ENCODE data around the gene VEZF1. TPM values are rescaled to one million over a fixed set of nuclear protein-coding genes. Genes with fewer than 3 reads are reported as not detected.
A peak's percentile ranks its signal among the peaks of the same experiment; 100 is the strongest.

Gene VEZF1
- total RNA-seq, 1 donor from 2014 or later, result 82.5 TPM

DNA sequence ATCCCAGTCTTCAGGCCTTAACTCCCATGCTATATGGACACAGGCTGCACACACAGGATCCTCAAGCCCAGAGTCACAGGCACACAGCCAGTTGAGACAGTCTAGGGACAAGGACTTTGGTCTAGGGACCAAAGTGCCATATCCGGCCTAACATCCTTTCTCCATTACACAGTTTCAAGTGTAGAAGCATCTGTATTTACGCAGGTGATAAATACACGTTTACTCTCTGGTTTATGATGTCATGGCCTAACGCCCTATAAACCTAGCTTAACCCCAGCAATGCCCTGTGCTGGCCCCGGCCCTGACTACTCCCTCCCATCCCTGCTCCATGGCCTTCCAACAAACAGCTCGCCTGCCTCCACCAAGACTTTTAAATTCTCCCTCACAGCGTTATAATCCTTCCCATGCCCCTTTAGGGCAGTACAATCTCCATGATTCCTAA, 50.0 kb downstream of the VEZF1 start:
- Mint-ChIP-seq H3K36me3 (no peaks in the 10 kb centered on the region), H3K4me3 (no peak overlapping the region), H3K27ac (peak overlapping the region; percentile 88), H3K4me1 (peaks cover 63% of the 10 kb centered on the region), H3K27me3 (ENCODE audit: low read depth) (no peaks in the 10 kb centered on the region), H3K9me3 (no peaks in the 10 kb centered on the region)
- DNase-seq (ENCODE audit: low spot score in 2 of 2, unreplicated experiment in 2 of 2), result no peak
- TF ChIP-seq, protein P1, sequence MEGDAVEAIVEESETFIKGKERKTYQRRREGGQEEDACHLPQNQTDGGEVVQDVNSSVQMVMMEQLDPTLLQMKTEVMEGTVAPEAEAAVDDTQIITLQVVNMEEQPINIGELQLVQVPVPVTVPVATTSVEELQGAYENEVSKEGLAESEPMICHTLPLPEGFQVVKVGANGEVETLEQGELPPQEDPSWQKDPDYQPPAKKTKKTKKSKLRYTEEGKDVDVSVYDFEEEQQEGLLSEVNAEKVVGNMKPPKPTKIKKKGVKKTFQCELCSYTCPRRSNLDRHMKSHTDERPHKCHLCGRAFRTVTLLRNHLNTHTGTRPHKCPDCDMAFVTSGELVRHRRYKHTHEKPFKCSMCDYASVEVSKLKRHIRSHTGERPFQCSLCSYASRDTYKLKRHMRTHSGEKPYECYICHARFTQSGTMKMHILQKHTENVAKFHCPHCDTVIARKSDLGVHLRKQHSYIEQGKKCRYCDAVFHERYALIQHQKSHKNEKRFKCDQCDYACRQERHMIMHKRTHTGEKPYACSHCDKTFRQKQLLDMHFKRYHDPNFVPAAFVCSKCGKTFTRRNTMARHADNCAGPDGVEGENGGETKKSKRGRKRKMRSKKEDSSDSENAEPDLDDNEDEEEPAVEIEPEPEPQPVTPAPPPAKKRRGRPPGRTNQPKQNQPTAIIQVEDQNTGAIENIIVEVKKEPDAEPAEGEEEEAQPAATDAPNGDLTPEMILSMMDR (IDR thresholded peaks at IDR 0.05; ENCODE audit: unreplicated experiment), result no peak

DNA sequence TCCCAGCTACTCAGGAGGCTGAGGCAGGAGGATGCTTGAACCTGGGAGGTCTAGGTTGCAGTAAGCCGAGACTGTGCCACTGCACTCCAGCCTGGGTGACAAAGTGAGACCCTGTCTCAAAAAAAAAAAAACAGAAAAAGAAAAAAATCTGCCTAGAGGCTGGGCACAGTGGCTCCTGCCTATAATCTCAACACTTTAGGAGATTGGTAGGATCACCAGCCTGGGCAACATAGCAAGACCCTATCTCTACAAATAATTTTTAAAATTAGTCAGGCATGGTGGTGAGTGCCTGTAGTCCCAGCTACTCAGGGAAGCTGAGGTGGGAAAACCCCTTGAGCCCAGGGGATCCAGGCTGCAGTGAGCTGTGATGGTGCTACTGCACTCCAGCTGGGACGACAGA, 50.6 kb downstream of the VEZF1 start:
- Mint-ChIP-seq H3K4me1 (peaks cover 65% of the 10 kb centered on the region), H3K36me3 (no peaks in the 10 kb centered on the region), H3K27ac (no peak overlapping the region), H3K4me3 (no peak overlapping the region), H3K9me3 (no peaks in the 10 kb centered on the region), H3K27me3 (ENCODE audit: low read depth) (no peaks in the 10 kb centered on the region)
- DNase-seq (ENCODE audit: low spot score in 2 of 2, unreplicated experiment in 2 of 2), result no peak
- TF ChIP-seq, protein P1 (IDR thresholded peaks at IDR 0.05; ENCODE audit: unreplicated experiment), result no peak

DNA sequence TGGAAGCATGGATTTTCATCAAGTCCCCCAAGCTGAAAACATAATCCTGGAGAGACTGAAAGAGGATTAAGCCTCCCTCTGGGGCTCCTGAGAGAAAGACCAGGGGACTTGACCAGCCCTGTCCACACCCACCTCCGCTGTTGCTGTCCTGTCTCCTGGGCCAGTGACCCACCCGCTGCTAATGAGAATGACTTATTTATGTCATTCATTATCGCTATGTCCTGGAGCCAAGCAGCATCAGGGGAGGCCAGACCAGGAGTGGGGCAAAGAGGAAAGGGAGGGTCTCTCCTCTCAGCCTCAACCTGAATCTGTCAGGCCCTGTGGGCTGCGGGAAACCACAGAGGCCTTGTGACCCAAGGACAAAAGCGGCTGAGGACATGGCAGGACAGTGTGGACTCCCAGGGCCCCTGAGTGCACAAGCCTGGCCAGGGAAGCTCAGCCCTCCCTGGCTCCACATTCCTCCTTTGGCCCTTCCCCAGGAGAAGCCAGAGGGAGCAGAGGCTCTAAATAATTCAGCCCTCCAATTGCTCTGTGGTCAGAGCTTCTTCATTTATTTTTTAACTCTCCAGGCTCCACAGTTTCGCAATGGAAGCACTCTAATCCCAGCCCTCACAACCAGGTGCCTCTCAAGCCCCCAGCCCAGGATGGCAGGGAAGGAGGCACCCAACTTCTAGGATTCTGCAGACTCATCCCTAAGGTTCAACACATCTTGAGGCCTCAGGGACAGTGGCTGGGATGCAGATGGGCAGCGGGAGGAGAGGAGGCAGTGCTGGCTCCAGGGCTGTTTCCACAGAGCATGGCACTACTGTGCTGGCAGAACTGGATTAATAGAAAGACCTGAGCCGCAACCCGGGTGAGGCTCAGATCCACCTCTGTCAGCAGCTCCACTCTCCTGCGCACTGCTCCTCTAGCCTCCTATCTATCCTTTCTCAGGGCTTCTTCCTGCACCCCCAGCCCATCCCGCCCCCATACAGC, 51.9 kb downstream of the VEZF1 start:
- TF ChIP-seq, protein P1 (IDR thresholded peaks at IDR 0.05; ENCODE audit: unreplicated experiment), result no peak
- no peaks in the 10 kb centered on the region for H3K9me3 Mint-ChIP-seq
- peak overlapping the region; percentile 98 for H3K27ac Mint-ChIP-seq
- DNase-seq (ENCODE audit: low spot score in 2 of 2, unreplicated experiment in 2 of 2), result no peak
- H3K36me3 Mint-ChIP-seq, result no peaks in the 10 kb centered on the region
- H3K4me1 Mint-ChIP-seq, result peaks cover 60% of the 10 kb centered on the region
- H3K4me3 Mint-ChIP-seq, result peak overlapping the region; percentile 20
- no peaks in the 10 kb centered on the region for H3K27me3 Mint-ChIP-seq (ENCODE audit: low read depth)

DNA sequence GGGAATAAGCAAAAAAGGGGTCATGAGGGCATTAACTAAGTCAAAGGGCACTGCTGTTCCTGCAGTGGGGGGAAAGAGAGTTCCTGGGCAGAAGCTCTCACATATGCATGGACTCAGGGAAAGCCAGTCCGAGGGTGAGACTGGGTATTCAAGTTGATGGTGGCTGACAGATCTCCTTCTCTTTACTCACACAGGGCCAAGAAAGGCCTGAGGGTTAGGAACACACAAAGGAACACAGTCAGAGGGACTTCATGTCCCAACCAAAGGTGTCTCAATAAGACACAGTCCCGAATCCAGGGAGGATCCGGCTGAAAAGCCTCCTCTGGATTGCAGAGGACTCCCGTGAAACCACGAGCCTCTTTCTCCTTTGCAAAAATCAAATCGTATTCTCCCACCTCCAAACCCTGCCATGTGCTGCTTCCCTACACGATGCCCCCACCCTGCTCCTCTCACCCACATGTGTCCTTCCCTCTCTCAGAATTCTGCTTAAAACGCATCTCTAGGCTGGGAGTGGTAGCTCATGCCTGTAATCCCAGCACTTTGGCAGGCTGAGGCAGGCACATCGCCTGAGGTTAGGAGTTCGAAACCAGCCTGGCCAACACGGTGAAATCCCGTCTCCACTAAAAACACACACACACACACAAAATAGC, 56.4 kb downstream of the VEZF1 start:
- H3K36me3 Mint-ChIP-seq, result no peaks in the 10 kb centered on the region
- no peak for DNase-seq (ENCODE audit: low spot score in 2 of 2, unreplicated experiment in 2 of 2)
- no peaks in the 10 kb centered on the region for H3K27me3 Mint-ChIP-seq (ENCODE audit: low read depth)
- TF ChIP-seq, protein P1 (IDR thresholded peaks at IDR 0.05; ENCODE audit: unreplicated experiment), result no peak
- no peak overlapping the region for H3K4me3 Mint-ChIP-seq
- H3K9me3 Mint-ChIP-seq, result no peaks in the 10 kb centered on the region
- no peak overlapping the region for H3K27ac Mint-ChIP-seq
- H3K4me1 Mint-ChIP-seq, result peaks cover 59% of the 10 kb centered on the region

GRCh38 chr17:57930239-57930638, 57.8 kb downstream of the VEZF1 start:
- Mint-ChIP-seq H3K9me3 (no peaks in the 10 kb centered on the region), H3K27me3 (ENCODE audit: low read depth) (no peaks in the 10 kb centered on the region), H3K4me3 (no peak overlapping the region), H3K4me1 (peaks cover 51% of the 10 kb centered on the region), H3K27ac (peak overlapping the region; percentile 39), H3K36me3 (no peaks in the 10 kb centered on the region)
- TF ChIP-seq, protein P1 (IDR thresholded peaks at IDR 0.05; ENCODE audit: unreplicated experiment), result no peak
- DNase-seq (ENCODE audit: low spot score in 2 of 2, unreplicated experiment in 2 of 2), result no peak
